Neural cell (in vitro differentiated cells): Measurements from ENCODE around the gene TLE1. TPM values are rescaled to one million over a fixed set of nuclear protein-coding genes. Genes with fewer than 3 reads are reported as not detected.

ENCODE experiments used
- H2AFZ ChIP-seq: fragments of 200-600, 300-800 bp; sonication (generic), shearing (Covaris generic); 2 replicates; pipeline ENCODE4 v1.6.0; 2014; ENCODE audit warnings: low read depth, mild to moderate bottlenecking, antibody characterized with exemption, low read length, moderate library complexity
- H3F3A ChIP-seq: fragments of 200-600 bp; shearing (Covaris generic); 2 replicates; pipeline ENCODE4 v1.6.1; 2016; ENCODE audit warnings: mild to moderate bottlenecking, moderate library complexity, mixed read lengths, antibody characterized with exemption, low read length; ENCODE audit not compliant: insufficient read depth, poor library complexity, severe bottlenecking
- H3K27ac ChIP-seq: fragments of 200-600, 300-800 bp; sonication (generic), shearing (Covaris generic); 2 replicates; pipeline ENCODE4 v1.5.1; 2014; ENCODE audit warnings: mild to moderate bottlenecking, low read length, moderate library complexity
- H3K27me3 ChIP-seq: fragments of 300-800, 200-600 bp; sonication (generic), shearing (Covaris generic); 2 replicates; pipeline ENCODE4 v1.6.0; 2014; ENCODE audit warnings: mild to moderate bottlenecking, low read depth, low read length, moderate library complexity; ENCODE audit not compliant: insufficient read depth
- H3K36me3 ChIP-seq: fragments of 300-800, 200-600 bp; sonication (generic), shearing (Covaris generic); 2 replicates; pipeline ENCODE4 v1.5.1; 2014; ENCODE audit warnings: mild to moderate bottlenecking, antibody characterized with exemption, low read length, moderate library complexity; ENCODE audit not compliant: insufficient read depth
- H3K4me2 ChIP-seq: fragments of 300-800, 200-600 bp; sonication (generic), shearing (Covaris generic); 2 replicates; pipeline ENCODE4 v1.6.0; 2014; ENCODE audit warnings: mild to moderate bottlenecking, low read length
- H3K4me3 ChIP-seq: fragments of 300-800, 200-600 bp; sonication (generic), shearing (Covaris generic); 2 replicates; pipeline ENCODE4 v1.5.1; 2014; ENCODE audit warnings: mild to moderate bottlenecking, low read length, moderate library complexity
- H3K79me2 ChIP-seq: fragments of 200-600 bp; shearing (Covaris generic); replicated peaks from 2 replicates; pipeline ENCODE4 v1.6.0; 2014; ENCODE audit warnings: mild to moderate bottlenecking, low read length, moderate library complexity; ENCODE audit not compliant: insufficient read depth
- H3K9ac ChIP-seq: fragments of 300-800, 200-600 bp; sonication (generic), shearing (Covaris generic); 2 replicates; pipeline ENCODE4 v1.6.1; 2016; ENCODE audit warnings: mild to moderate bottlenecking, low read length, mixed read lengths
- H3K9me2 ChIP-seq: fragments of 200-600 bp; shearing (Covaris generic); 2 replicates; pipeline ENCODE4 v1.6.1; 2016; ENCODE audit warnings: mild to moderate bottlenecking, low read length, mixed read lengths; ENCODE audit not compliant: insufficient read depth
- H3K9me3 ChIP-seq: fragments of 200-600, 300-800 bp; sonication (generic), shearing (Covaris generic); 2 replicates; pipeline ENCODE4 v1.6.1; 2016; ENCODE audit warnings: mild to moderate bottlenecking, mixed run types, low read length, moderate library complexity, mixed read lengths
- H4K20me1 ChIP-seq: fragments of 200-600 bp; shearing (Covaris generic); 2 replicates; pipeline ENCODE4 v1.6.1; 2016; ENCODE audit warnings: mild to moderate bottlenecking, mixed run types; ENCODE audit not compliant: insufficient read depth
- CTCF ChIP-seq: fragments of 450-650 bp; IDR thresholded peaks from 2 replicates; pipeline ENCODE4 v1.5.1; 2014; ENCODE audit warnings: antibody characterized with exemption, mild to moderate bottlenecking, moderate library complexity; ENCODE audit not compliant: poor library complexity, severe bottlenecking
- EP300 ChIP-seq: fragments of 450-650 bp; conservative IDR thresholded peaks from 2 replicates; pipeline ENCODE4 v1.6.1; 2014; ENCODE audit warnings: antibody characterized with exemption, mild to moderate bottlenecking, moderate library complexity; ENCODE audit not compliant: poor library complexity, severe bottlenecking
- EZH2 ChIP-seq: fragments of 200-600, 300-800 bp; shearing (Covaris generic), sonication (generic); IDR thresholded peaks from 2 replicates; pipeline ENCODE4 v1.6.1; 2014; ENCODE audit warnings: antibody characterized with exemption, low read length, borderline replicate concordance, mild to moderate bottlenecking; ENCODE audit not compliant: insufficient read depth, poor library complexity, severe bottlenecking
- MXI1 ChIP-seq: fragments of 450-650 bp; conservative IDR thresholded peaks from 2 replicates; pipeline ENCODE4 v1.6.1; 2014; ENCODE audit warnings: antibody characterized with exemption, mild to moderate bottlenecking; ENCODE audit not compliant: poor library complexity, severe bottlenecking
- POLR2AphosphoS5 ChIP-seq: IDR thresholded peaks from 2 replicates; pipeline ENCODE4 v1.6.1; 2012
- RAD21 ChIP-seq: fragments of 450-650 bp; conservative IDR thresholded peaks from 2 replicates; pipeline ENCODE4 v1.6.1; 2014; ENCODE audit warnings: antibody characterized with exemption, mild to moderate bottlenecking, moderate library complexity
- REST ChIP-seq: IDR thresholded peaks from 2 replicates; pipeline ENCODE4 v1.6.1; 2012; ENCODE audit warnings: borderline replicate concordance
- SMC3 ChIP-seq: fragments of 450-650 bp; conservative IDR thresholded peaks from 2 replicates; pipeline ENCODE4 v1.6.1; 2014; ENCODE audit warnings: antibody characterized with exemption, mild to moderate bottlenecking, moderate library complexity; ENCODE audit not compliant: poor library complexity
- TAF1 ChIP-seq: IDR thresholded peaks from 2 replicates; pipeline ENCODE4 v1.6.1; 2012; ENCODE audit warnings: low read depth
- polyA plus RNA-seq: library from polyadenylated mRNA; depleted of rRNA; stranded (reverse); fragments of >200 nt; gene quantifications from 2 replicates; pipeline ENCODE4 v1.2.3, GENCODE V29; 2014

TLE1 gene
- polyA plus RNA-seq, 1 donor from 2014 or later, result 93.6 TPM

- Histone ChIP-seq H3K4me2 (peak overlapping the region; percentile 52), H3K9ac (peak overlapping the region; percentile 39)
These were observed 23.9 kb downstream of the TLE1 start for GRCh38 chr9:81665322-81665871.

GRCh38 chr9:81664638-81665222 is 24.6 kb downstream of the TLE1 start:
- Histone ChIP-seq H3K9me2 (no peaks in the 10 kb centered on the region), H3K79me2 (peaks cover 69% of the 10 kb centered on the region), H4K20me1 (no peaks in the 10 kb centered on the region), H3K27ac (peak overlapping the region; percentile 73), H3K4me3 (peak overlapping the region; percentile 49), H3K9me3 (no peaks in the 10 kb centered on the region), H3K36me3 (no peaks in the 10 kb centered on the region), H3K9ac (peak overlapping the region; percentile 39), H3F3A (peaks cover 5% of the 10 kb centered on the region), H3K27me3 (no peaks in the 10 kb centered on the region), H2AFZ (no peak overlapping the region), H3K4me2 (peak overlapping the region; percentile 52)
- TF ChIP-seq TAF1 (no peak), RAD21 (no peak), CTCF (no peak), EP300 (no peak), EZH2 (no peak), SMC3 (no peak), MXI1 (no peak)

More at GRCh38 chr9:81665322-81665871, 23.9 kb downstream of the TLE1 start:
- H4K20me1 ChIP-seq, result no peaks in the 10 kb centered on the region
- peak overlapping the region; percentile 49 for H3K4me3 ChIP-seq
- no peaks in the 10 kb centered on the region for H3K9me3 ChIP-seq
- H3K9me2 ChIP-seq, result no peaks in the 10 kb centered on the region
- H3K79me2 ChIP-seq, result peaks cover 69% of the 10 kb centered on the region
- H3K27me3 ChIP-seq, result no peaks in the 10 kb centered on the region
- H3K36me3 ChIP-seq, result no peaks in the 10 kb centered on the region
- H3K27ac ChIP-seq, result peak overlapping the region; percentile 73
- peaks cover 5% of the 10 kb centered on the region for H3F3A ChIP-seq
- TF ChIP-seq EZH2 (no peak), MXI1 (no peak), TAF1 (no peak), EP300 (peak; percentile 65), SMC3 (peak; percentile 31), POLR2AphosphoS5 (peak; percentile 50), CTCF (no peak), RAD21 (peak; percentile 31), REST (no peak)
- H2AFZ ChIP-seq, result no peak overlapping the region
